BJ (cell line): ENCODE data around the gene SPATA32. TPM values are rescaled to one million over a fixed set of nuclear protein-coding genes. Genes with fewer than 3 reads are reported as not detected.

Experiments used
- CTCF ChIA-PET: fragments of 350-600 bp; formaldehyde crosslinking; extraction: SDS; loops from one replicate; lab custom pipeline; 2021; ENCODE audit warnings: antibody characterized with exemption, inconsistent platforms; lab: Yijun Ruan, JAX
- POLR2A ChIA-PET: fragments of 300-600 bp; sonication (Branson Sonifier 250); formaldehyde crosslinking; extraction: SDS; loops from one replicate; lab custom pipeline; 2021; ENCODE audit warnings: antibody characterized with exemption; lab: Charles Lee
- DNase-seq: peaks from one replicate; pipeline ENCODE4 v3.0.0-alpha.2; 2011; ENCODE audit warnings: low read depth
- H3K27me3 ChIP-seq: 2 replicates; pipeline ENCODE4 v1.6.0; 2011; ENCODE audit warnings: low read length; ENCODE audit not compliant: control insufficient read depth, insufficient read depth
- H3K36me3 ChIP-seq: 2 replicates; pipeline ENCODE4 v1.5.1; 2011; ENCODE audit warnings: low read length; ENCODE audit not compliant: control insufficient read depth, insufficient read depth
- H3K4me3 ChIP-seq: 2 replicates; pipeline ENCODE4 v1.5.1; 2011; ENCODE audit warnings: low read depth, mild to moderate bottlenecking, control low read depth, low read length
- polyA plus RNA-seq: library from polyadenylated mRNA; depleted of rRNA; stranded (reverse); fragments of >200 nt; gene quantifications from 2 replicates; pipeline ENCODE4 v1.2.3, GENCODE V29; 2011
- TF ChIP-seq, protein P1 (sequence below): IDR thresholded peaks from 2 replicates; pipeline ENCODE4 v1.5.1; 2011; ENCODE audit warnings: low read depth, mild to moderate bottlenecking, control low read depth, inconsistent platforms, low read length, moderate library complexity; ENCODE audit not compliant: insufficient read depth

The SPATA32 gene
- polyA plus RNA-seq, 1 experiment = not detected

DNA sequence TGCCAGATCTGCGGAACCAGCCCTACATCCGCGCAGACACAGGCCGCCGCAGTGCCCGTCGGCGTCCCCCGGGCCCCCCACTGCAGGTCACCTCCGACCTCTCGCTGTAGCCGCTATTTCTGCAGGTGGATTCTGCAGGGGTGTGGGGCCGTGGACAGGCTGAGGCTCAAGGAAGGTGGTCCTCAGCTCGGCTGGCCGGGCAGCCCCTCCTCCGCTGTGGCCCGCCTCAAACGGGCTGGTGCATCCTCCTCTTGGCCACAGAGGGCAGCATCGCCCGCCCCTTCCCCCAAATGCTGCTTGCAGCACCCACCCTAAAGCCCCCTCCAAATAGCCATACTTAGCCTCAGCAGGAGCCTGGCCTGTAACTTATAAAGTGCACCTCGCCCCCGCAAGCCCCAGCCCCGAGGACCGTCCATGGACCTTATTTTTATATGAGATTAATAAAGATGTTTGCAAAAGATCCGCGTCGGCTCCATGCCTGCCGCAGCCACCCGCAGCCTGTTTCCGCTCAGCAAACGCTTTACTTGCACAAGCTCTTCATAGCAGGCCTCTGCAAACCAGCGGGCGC, 14.9 kb downstream of the SPATA32 start:
- Histone ChIP-seq H3K27me3 (no peaks in the 10 kb centered on the region; the same call in 1 of the 2 replicates), H3K4me3 (peak overlapping the region; percentile 73), H3K36me3 (no peaks in the 10 kb centered on the region; the same call in 1 of the 2 replicates)
- ChIA-PET CTCF (interaction anchor here (0.5 to 3.1 kb wide), 20 partner anchors 9 to 148 kb away, joined by 3 to 13 read pairs (median 4); partner anchors contain the start of gene ACBD4), POLR2A (interaction anchor here (0.6 kb wide), 1 partner anchor 279 kb away, joined by 6 read pairs; the partner anchor contains the start of gene C1QL1)
- TF ChIP-seq, protein P1, sequence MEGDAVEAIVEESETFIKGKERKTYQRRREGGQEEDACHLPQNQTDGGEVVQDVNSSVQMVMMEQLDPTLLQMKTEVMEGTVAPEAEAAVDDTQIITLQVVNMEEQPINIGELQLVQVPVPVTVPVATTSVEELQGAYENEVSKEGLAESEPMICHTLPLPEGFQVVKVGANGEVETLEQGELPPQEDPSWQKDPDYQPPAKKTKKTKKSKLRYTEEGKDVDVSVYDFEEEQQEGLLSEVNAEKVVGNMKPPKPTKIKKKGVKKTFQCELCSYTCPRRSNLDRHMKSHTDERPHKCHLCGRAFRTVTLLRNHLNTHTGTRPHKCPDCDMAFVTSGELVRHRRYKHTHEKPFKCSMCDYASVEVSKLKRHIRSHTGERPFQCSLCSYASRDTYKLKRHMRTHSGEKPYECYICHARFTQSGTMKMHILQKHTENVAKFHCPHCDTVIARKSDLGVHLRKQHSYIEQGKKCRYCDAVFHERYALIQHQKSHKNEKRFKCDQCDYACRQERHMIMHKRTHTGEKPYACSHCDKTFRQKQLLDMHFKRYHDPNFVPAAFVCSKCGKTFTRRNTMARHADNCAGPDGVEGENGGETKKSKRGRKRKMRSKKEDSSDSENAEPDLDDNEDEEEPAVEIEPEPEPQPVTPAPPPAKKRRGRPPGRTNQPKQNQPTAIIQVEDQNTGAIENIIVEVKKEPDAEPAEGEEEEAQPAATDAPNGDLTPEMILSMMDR = peak; percentile 67
- no peak for DNase-seq

DNA sequence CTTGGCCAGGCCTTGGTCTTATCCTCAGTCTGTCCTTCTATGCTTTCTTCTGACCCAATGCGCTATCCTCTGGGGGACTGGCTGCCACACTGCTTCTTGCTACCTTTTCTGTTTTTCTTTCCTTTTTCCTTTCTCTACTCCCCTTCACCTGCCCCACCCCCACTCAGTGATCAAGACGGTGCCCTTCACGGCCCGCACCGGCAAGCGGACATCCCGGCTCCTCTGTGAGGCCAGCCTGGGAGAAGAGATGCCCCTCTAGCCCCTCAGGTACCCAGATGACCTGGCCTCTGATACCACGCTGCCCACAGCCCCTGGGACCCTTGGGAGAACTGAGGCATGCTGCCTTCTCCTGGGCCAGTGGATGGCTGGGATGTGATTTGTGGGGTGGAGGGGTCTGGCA, 15.6 kb downstream of the SPATA32 start:
- no peaks in the 10 kb centered on the region; the same call in 1 of the 2 replicates for H3K36me3 ChIP-seq
- TF ChIP-seq, protein P1 = no peak
- POLR2A ChIA-PET = no interaction called here
- DNase-seq = no peak
- no peak overlapping the region for H3K4me3 ChIP-seq
- H3K27me3 ChIP-seq = no peaks in the 10 kb centered on the region; the same call in 1 of the 2 replicates
- CTCF ChIA-PET = interaction anchor here (0.5 to 3.1 kb wide), 12 partner anchors 9 to 147 kb away, joined by 3 to 13 read pairs (median 5); partner anchors contain the start of gene ACBD4

GRCh38 chr17:45244725-45245656, 16.9 kb downstream of the SPATA32 start:
- TF ChIP-seq, protein P1 = no peak
- Histone ChIP-seq H3K27me3 (no peaks in the 10 kb centered on the region; the same call in 1 of the 2 replicates), H3K4me3 (no peak overlapping the region), H3K36me3 (no peaks in the 10 kb centered on the region; the same call in 1 of the 2 replicates)
- ChIA-PET POLR2A (no interaction called here), CTCF (interaction anchor here (1.0 to 3.1 kb wide), 3 partner anchors 9 to 110 kb away, joined by 3 to 13 read pairs (median 7); partner anchors contain the start of gene ACBD4)
- DNase-seq = no peak

GRCh38 chr17:45243750-45244149, 18.1 kb downstream of the SPATA32 start:
- DNase-seq = no peak
- Histone ChIP-seq H3K27me3 (no peaks in the 10 kb centered on the region; the same call in 1 of the 2 replicates), H3K4me3 (no peak overlapping the region), H3K36me3 (no peaks in the 10 kb centered on the region)
- POLR2A ChIA-PET = no interaction called here
- CTCF ChIA-PET = interaction anchor here (0.7 to 3.1 kb wide), 5 partner anchors 8 to 108 kb away, joined by 3 to 13 read pairs (median 3); partner anchors contain the start of gene ACBD4
- TF ChIP-seq, protein P1 = no peak
